IMR-90 (cell line): ENCODE data around the gene TOP3B. TPM values are rescaled to one million over a fixed set of nuclear protein-coding genes. Genes with fewer than 3 reads are reported as not detected.
A peak's percentile ranks its signal among the peaks of the same experiment; 100 is the strongest.

Experiments
- ATAC-seq: fragments of 200-7000 bp; cut with Tn5 transposase; 2 replicates; pipeline ENCODE4 v1.9.1; 2020; ENCODE audit warnings: low read depth, mild to moderate bottlenecking, moderate library complexity
- BruUV-seq: library from RNA; stranded (reverse); fragments of 400-500 nt; replicated peaks from 2 replicates; lab custom pipeline; 2021; lab: Mats Ljungman, UMichigan
- CTCF ChIA-PET: fragments of 300-600 bp; formaldehyde crosslinking; extraction: SDS; loops from one replicate; lab custom pipeline; 2021; ENCODE audit warnings: antibody characterized with exemption; lab: Yijun Ruan, JAX
- POLR2A ChIA-PET: fragments of 300-600 bp; sonication (Branson Sonifier 250); formaldehyde crosslinking; loops from one replicate; lab custom pipeline; 2022; ENCODE audit warnings: antibody characterized with exemption; ENCODE audit not compliant: unreplicated experiment; lab: Charles Lee
- DNase-seq: peaks from one replicate; pipeline ENCODE4 v3.0.0; 2013
- H2AFZ ChIP-seq: replicated peaks from 2 replicates; pipeline ENCODE3; 2013; ENCODE audit warnings: low read length, mild to moderate bottlenecking; ENCODE audit not compliant: poor library complexity
- H2AK5ac ChIP-seq: 2 replicates; pipeline ENCODE4 v1.6.1; 2013; ENCODE audit warnings: low read depth, low read length, inconsistent platforms
- H2AK9ac ChIP-seq: replicated peaks from 2 replicates; pipeline ENCODE3; 2013; ENCODE audit warnings: mild to moderate bottlenecking, low read depth, low read length, moderate library complexity; ENCODE audit not compliant: poor library complexity
- H2BK120ac ChIP-seq: 2 replicates; pipeline ENCODE4 v1.6.1; 2013; ENCODE audit warnings: low read depth, low read length, inconsistent platforms
- H2BK15ac ChIP-seq: 3 replicates; pipeline ENCODE4 v1.6.1; 2013; ENCODE audit warnings: low read depth, low read length, inconsistent platforms
- H2BK20ac ChIP-seq: 2 replicates; pipeline ENCODE4 v1.6.1; 2013; ENCODE audit warnings: low read depth, mild to moderate bottlenecking, inconsistent platforms, low read length, moderate library complexity
- H2BK5ac ChIP-seq: 2 replicates; pipeline ENCODE4 v1.6.1; 2013; ENCODE audit warnings: mild to moderate bottlenecking, low read depth, low read length, inconsistent platforms; ENCODE audit not compliant: poor library complexity, severe bottlenecking
- H3K14ac ChIP-seq: replicated peaks from 2 replicates; pipeline ENCODE4 v1.6.1; 2013; ENCODE audit warnings: low read depth, low read length, inconsistent platforms
- H3K18ac ChIP-seq: 2 replicates; pipeline ENCODE4 v1.6.1; 2013; ENCODE audit warnings: low read depth, low read length, control low read depth
- H3K23ac ChIP-seq: 2 replicates; pipeline ENCODE4 v1.6.1; 2013; ENCODE audit warnings: low read depth, low read length, inconsistent platforms
- H3K27ac ChIP-seq: 2 replicates; pipeline ENCODE4 v1.5.1; 2013; ENCODE audit warnings: mild to moderate bottlenecking, control low read depth, low read length; ENCODE audit not compliant: insufficient read depth
- H3K27me3 ChIP-seq: 2 replicates; pipeline ENCODE4 v1.6.1; 2013; ENCODE audit warnings: low read length; ENCODE audit not compliant: control insufficient read depth, insufficient read depth
- H3K36me3 ChIP-seq: 2 replicates; pipeline ENCODE4 v1.6.1; 2013; ENCODE audit warnings: low read length, mixed read lengths; ENCODE audit not compliant: control insufficient read depth, insufficient read depth
- H3K4ac ChIP-seq: 2 replicates; pipeline ENCODE4 v1.6.1; 2013; ENCODE audit warnings: low read depth, low read length, inconsistent platforms
- H3K4me1 ChIP-seq: 2 replicates; pipeline ENCODE4 v1.6.1; 2013; ENCODE audit warnings: low read length, mixed read lengths; ENCODE audit not compliant: control insufficient read depth, insufficient read depth
- H3K4me2 ChIP-seq: 2 replicates; pipeline ENCODE4 v1.6.1; 2013; ENCODE audit warnings: low read depth, mild to moderate bottlenecking, control low read depth, low read length, moderate library complexity
- H3K4me3 ChIP-seq: 2 replicates; pipeline ENCODE4 v1.5.1; 2013; ENCODE audit warnings: low read depth, mild to moderate bottlenecking, control low read depth, low read length, moderate library complexity; ENCODE audit not compliant: insufficient read depth
- H3K56ac ChIP-seq: 2 replicates; pipeline ENCODE4 v1.6.1; 2013; ENCODE audit warnings: low read length, inconsistent platforms; ENCODE audit not compliant: insufficient read depth; ENCODE audit errors: extremely low read depth
- H3K79me1 ChIP-seq, 2 experiments: 2 replicates each; pipeline ENCODE4 v1.6.1; 2013; ENCODE audit warnings: low read length in 2 of 2, inconsistent platforms in 1 of 2, low read depth in 1 of 2
- H3K9ac ChIP-seq: 2 replicates; pipeline ENCODE4 v1.6.1; 2013; ENCODE audit warnings: low read depth, low read length, control low read depth
- H3K9me1 ChIP-seq: 2 replicates; pipeline ENCODE4 v1.6.1; 2013; ENCODE audit warnings: low read length, inconsistent platforms; ENCODE audit not compliant: insufficient read depth
- H3K9me3 ChIP-seq: 2 replicates; pipeline ENCODE4 v1.6.1; 2013; ENCODE audit warnings: low read length; ENCODE audit not compliant: control insufficient read depth, insufficient read depth
- H4K20me1 ChIP-seq: 2 replicates; pipeline ENCODE4 v1.6.1; 2013; ENCODE audit warnings: low read length, inconsistent platforms; ENCODE audit not compliant: insufficient read depth
- H4K5ac ChIP-seq: 2 replicates; pipeline ENCODE4 v1.6.1; 2013; ENCODE audit warnings: mild to moderate bottlenecking, low read depth, low read length, control low read depth
- H4K8ac ChIP-seq, 2 experiments: 2 replicates each; pipeline ENCODE4 v1.6.1; 2013; ENCODE audit warnings: low read depth in 2 of 2, low read length in 2 of 2, control low read depth in 1 of 2, inconsistent platforms in 1 of 2
- H4K91ac ChIP-seq: 2 replicates; pipeline ENCODE4 v1.6.1; 2013; ENCODE audit warnings: low read depth, low read length, inconsistent platforms; ENCODE audit not compliant: insufficient read depth
- BHLHE40 ChIP-seq: fragments of 150-350 bp; IDR thresholded peaks from 2 replicates; pipeline ENCODE4 v1.6.1; 2016; ENCODE audit warnings: mild to moderate bottlenecking, low read depth, low read length
- CEBPB ChIP-seq: IDR thresholded peaks from 2 replicates; pipeline ENCODE4 v1.6.1; 2012; ENCODE audit warnings: low read depth, low read length, improper control_type of control experiment
- CHD1 ChIP-seq: IDR thresholded peaks from 2 replicates; pipeline ENCODE4 v1.6.1; 2012; ENCODE audit warnings: low read depth, low read length, improper control_type of control experiment
- CTCF ChIP-seq: conservative IDR thresholded peaks from 2 replicates; pipeline ENCODE4 v1.5.1; 2012; ENCODE audit warnings: mild to moderate bottlenecking, low read depth, low read length, improper control_type of control experiment
- FOS ChIP-seq: fragments of 150-350 bp; IDR thresholded peaks from 2 replicates; pipeline ENCODE4 v1.6.1; 2016; ENCODE audit warnings: low read depth, low read length
- MAFK ChIP-seq: IDR thresholded peaks from 2 replicates; pipeline ENCODE4 v1.6.1; 2012; ENCODE audit warnings: low read depth, low read length, improper control_type of control experiment
- MAZ ChIP-seq: IDR thresholded peaks from 2 replicates; pipeline ENCODE4 v1.6.1; 2012; ENCODE audit warnings: low read depth, mild to moderate bottlenecking, low read length, improper control_type of control experiment, moderate library complexity, borderline replicate concordance
- MXI1 ChIP-seq: IDR thresholded peaks from 2 replicates; pipeline ENCODE4 v1.6.1; 2012; ENCODE audit warnings: low read depth, mild to moderate bottlenecking, low read length, moderate library complexity, borderline replicate concordance
- NFE2L2 ChIP-seq: fragments of 150-350 bp; IDR thresholded peaks from 2 replicates; pipeline ENCODE4 v1.6.1; 2016; ENCODE audit warnings: low read depth, mild to moderate bottlenecking, low read length
- POLR2A ChIP-seq: IDR thresholded peaks from 2 replicates; pipeline ENCODE4 v1.6.1; 2012; ENCODE audit warnings: mild to moderate bottlenecking, low read depth, low read length
- RAD21 ChIP-seq: IDR thresholded peaks from 2 replicates; pipeline ENCODE4 v1.6.1; 2012; ENCODE audit warnings: low read length, improper control_type of control experiment
- RCOR1 ChIP-seq: IDR thresholded peaks from 2 replicates; pipeline ENCODE4 v1.6.1; 2012; ENCODE audit warnings: mild to moderate bottlenecking, low read length, improper control_type of control experiment; ENCODE audit not compliant: insufficient replicate concordance
- RFX5 ChIP-seq: IDR thresholded peaks from 2 replicates; pipeline ENCODE4 v1.8.0; 2012; ENCODE audit warnings: low read depth, mild to moderate bottlenecking, low read length, moderate library complexity
- SMC3 ChIP-seq: fragments of 150-350 bp; IDR thresholded peaks from 2 replicates; pipeline ENCODE4 v1.6.1; 2016; ENCODE audit warnings: low read depth, mild to moderate bottlenecking, antibody characterized with exemption, low read length, moderate library complexity
- WGBS, 2 experiments: methylation state at CpG; one replicate each; pipeline versions ENCODE4 v1.1.5 to v1.1.7; 2013; ENCODE audit warnings: missing lambda C conversion rate in 2 of 2; ENCODE audit not compliant: insufficient read length in 1 of 2; ENCODE audit errors: extremely low coverage in 2 of 2; 5-methylcytosine and 5-hydroxymethylcytosine counted together
- dilution Hi-C: fragments of 300-500 bp; cut with HindIII; formaldehyde crosslinking; loops from one replicate; pipeline ENCODE4 v1.14.3; 2018; ENCODE audit warnings: low sequenced_read_pairs; ENCODE audit not compliant: unreplicated experiment
- in situ Hi-C: fragments of 300-500 bp; cut with MboI; formaldehyde crosslinking; loops from 3 replicates; pipeline ENCODE4 v1.14.3; 2019; ENCODE audit warnings: low sequenced_read_pairs, inconsistent platforms, mixed read lengths
- intact Hi-C: fragments of 100-400 bp; cut with micrococcal nuclease; formaldehyde crosslinking; loops from 2 replicates; pipeline ENCODE4 v1.10.0; 2022
- polyA plus RNA-seq, 3 experiments: library from polyadenylated mRNA; depleted of rRNA; stranded (reverse); fragments of >200 nt; gene quantifications; 2 replicates each; pipeline ENCODE4 v1.2.3, GENCODE V29; 2012; ENCODE audit warnings: low replicate concordance in 1 of 3
- total RNA-seq: library from RNA; depleted of rRNA; stranded (reverse); fragments of >200 nt; gene quantifications from 2 replicates; pipeline ENCODE4 v1.2.3, GENCODE V29; 2012
- TF ChIP-seq, protein P1 (sequence below): fragments of 150-350 bp; IDR thresholded peaks from 2 replicates; pipeline ENCODE4 v1.6.1; 2016; ENCODE audit warnings: low read depth, mild to moderate bottlenecking, low read length, moderate library complexity, borderline replicate concordance
- TF ChIP-seq, protein P2 (sequence below): fragments of 150-350 bp; IDR thresholded peaks from 2 replicates; pipeline ENCODE4 v1.6.1; 2017; ENCODE audit warnings: mild to moderate bottlenecking, antibody characterized with exemption, low read length, low read depth

TOP3B gene
- total and polyA plus RNA-seq, 2 of the 4 experiments (the other 2 are of a cell fraction) = 23.0 to 23.5 TPM

GRCh38 chr22:21940521-21940920, 42.1 kb downstream of the TOP3B start:
- peak overlapping the region; percentile 93 for H2AK9ac ChIP-seq
- peak overlapping the region; percentile 79; the same call in 1 of the 2 replicates for H3K23ac ChIP-seq
- no peak overlapping the region for H3K18ac ChIP-seq
- H4K91ac ChIP-seq = peak overlapping the region; percentile 47; the same call in 1 of the 2 replicates
- no peak for DNase-seq
- H2AFZ ChIP-seq = peak overlapping the region; percentile 27
- TF ChIP-seq NFE2L2 (no peak), RFX5 (no peak), RAD21 (no peak), POLR2A (no peak), SMC3 (no peak), BHLHE40 (no peak), FOS (no peak), MAFK (no peak), CTCF (no peak), CEBPB (no peak), CHD1 (no peak), RCOR1 (no peak), MAZ (no peak), MXI1 (no peak)
- TF ChIP-seq, protein P1, sequence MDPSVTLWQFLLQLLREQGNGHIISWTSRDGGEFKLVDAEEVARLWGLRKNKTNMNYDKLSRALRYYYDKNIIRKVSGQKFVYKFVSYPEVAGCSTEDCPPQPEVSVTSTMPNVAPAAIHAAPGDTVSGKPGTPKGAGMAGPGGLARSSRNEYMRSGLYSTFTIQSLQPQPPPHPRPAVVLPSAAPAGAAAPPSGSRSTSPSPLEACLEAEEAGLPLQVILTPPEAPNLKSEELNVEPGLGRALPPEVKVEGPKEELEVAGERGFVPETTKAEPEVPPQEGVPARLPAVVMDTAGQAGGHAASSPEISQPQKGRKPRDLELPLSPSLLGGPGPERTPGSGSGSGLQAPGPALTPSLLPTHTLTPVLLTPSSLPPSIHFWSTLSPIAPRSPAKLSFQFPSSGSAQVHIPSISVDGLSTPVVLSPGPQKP = no peak
- TF ChIP-seq, protein P2, sequence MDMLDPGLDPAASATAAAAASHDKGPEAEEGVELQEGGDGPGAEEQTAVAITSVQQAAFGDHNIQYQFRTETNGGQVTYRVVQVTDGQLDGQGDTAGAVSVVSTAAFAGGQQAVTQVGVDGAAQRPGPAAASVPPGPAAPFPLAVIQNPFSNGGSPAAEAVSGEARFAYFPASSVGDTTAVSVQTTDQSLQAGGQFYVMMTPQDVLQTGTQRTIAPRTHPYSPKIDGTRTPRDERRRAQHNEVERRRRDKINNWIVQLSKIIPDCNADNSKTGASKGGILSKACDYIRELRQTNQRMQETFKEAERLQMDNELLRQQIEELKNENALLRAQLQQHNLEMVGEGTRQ = no peak
- no peak overlapping the region for H4K5ac ChIP-seq
- no peak overlapping the region for H2BK120ac ChIP-seq
- POLR2A ChIA-PET = no interaction called here
- H4K20me1 ChIP-seq = peaks cover 10% of the 10 kb centered on the region; the same call in 1 of the 2 replicates
- no peaks in the 10 kb centered on the region for H3K9me3 ChIP-seq
- dilution Hi-C loops = no loop called here
- no peak overlapping the region for H3K4me3 ChIP-seq
- H3K56ac ChIP-seq = no peak overlapping the region
- H2BK20ac ChIP-seq = peak overlapping the region; percentile 29; the same call in 1 of the 2 replicates
- intact Hi-C loops = no loop called here
- no peak overlapping the region for H3K4me2 ChIP-seq
- peak overlapping the region; percentile 26; the same call in 1 of the 2 replicates for H3K14ac ChIP-seq
- H3K79me1 ChIP-seq = peaks cover 26 to 78% of the 10 kb centered on the region in 2 experiments
- no peak overlapping the region for H2BK15ac ChIP-seq
- no CpG with 5 or more reads among the region's 3 CpGs for WGBS, 2 experiments
- peak overlapping the region; percentile 66 for H3K4ac ChIP-seq
- H3K4me1 ChIP-seq = peaks cover 29% of the 10 kb centered on the region
- no TSS peak for BruUV-seq
- 0 out of 4 replicates have a peak overlapping the region, but pooled peaks of 1 of the 2 experiments have one; percentile 4 for H4K8ac ChIP-seq
- H3K9me1 ChIP-seq = peaks cover 24% of the 10 kb centered on the region
- H3K27ac ChIP-seq = no peak overlapping the region
- H2BK5ac ChIP-seq = no peak overlapping the region
- H3K36me3 ChIP-seq = peaks cover 27% of the 10 kb centered on the region
- CTCF ChIA-PET = no interaction called here
- ATAC-seq = no peak
- peak overlapping the region; percentile 51 for H2AK5ac ChIP-seq
- in situ Hi-C loops = no loop called here
- H3K27me3 ChIP-seq = no peaks in the 10 kb centered on the region
- no peak overlapping the region for H3K9ac ChIP-seq
